Femur (tissue), 1 donor: ENCODE measurements around the gene FAM241A.

ENCODE experiments used
- DNase-seq: peaks from one replicate; pipeline ENCODE4 v3.0.0-alpha.2; 2017

FAM241A gene

DNA sequence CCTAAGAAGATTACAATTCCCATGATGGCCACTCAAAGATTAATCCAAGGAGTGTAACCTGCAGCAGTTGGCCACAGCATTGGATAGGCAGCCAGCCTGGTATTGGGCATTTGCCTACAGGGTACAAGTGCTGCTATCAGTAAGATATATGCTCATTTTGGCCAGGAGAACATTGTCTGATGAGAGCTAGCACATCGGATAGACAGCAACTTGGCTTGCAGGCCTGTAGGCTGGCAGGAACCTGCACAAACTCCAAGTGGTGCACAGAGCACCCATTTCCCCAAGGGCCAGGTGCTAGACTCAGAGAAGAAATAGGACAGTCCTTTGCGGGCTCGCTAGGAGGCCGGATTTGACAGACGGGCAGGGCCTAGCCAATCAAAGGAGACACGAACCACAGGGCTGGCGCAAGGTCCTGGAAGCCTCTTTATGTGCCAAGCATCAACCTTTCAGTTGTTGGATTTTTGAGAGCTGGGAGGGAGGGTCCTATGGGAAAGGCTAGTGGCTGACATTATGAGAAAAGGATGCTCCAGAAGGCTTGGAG is 74.6 kb downstream of the FAM241A start:
- no peak for DNase-seq

- DNase-seq = no peak
Observed at GRCh38 chr4:112222219-112222955, 77.1 kb downstream of the FAM241A start.

DNA sequence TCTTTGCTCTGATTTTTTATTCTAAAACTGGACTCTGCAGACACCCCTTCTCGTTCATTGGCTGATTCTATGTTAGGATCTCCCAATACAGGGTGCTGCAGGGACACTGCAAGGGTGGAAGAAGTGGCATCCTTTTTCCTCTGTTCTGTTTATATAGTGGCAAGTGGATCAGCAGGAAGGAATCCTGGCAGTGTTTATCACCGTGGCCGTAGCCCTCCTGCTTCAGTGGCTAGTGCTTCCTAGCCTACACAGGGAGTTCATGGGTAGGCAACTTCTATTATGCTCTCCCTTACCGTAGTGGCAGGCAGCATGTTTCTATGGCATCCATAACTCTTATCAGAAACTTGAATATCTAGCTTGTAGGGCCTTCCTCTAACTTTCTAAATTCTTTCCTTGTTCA is 79.9 kb downstream of the FAM241A start:
- no peak for DNase-seq

DNA sequence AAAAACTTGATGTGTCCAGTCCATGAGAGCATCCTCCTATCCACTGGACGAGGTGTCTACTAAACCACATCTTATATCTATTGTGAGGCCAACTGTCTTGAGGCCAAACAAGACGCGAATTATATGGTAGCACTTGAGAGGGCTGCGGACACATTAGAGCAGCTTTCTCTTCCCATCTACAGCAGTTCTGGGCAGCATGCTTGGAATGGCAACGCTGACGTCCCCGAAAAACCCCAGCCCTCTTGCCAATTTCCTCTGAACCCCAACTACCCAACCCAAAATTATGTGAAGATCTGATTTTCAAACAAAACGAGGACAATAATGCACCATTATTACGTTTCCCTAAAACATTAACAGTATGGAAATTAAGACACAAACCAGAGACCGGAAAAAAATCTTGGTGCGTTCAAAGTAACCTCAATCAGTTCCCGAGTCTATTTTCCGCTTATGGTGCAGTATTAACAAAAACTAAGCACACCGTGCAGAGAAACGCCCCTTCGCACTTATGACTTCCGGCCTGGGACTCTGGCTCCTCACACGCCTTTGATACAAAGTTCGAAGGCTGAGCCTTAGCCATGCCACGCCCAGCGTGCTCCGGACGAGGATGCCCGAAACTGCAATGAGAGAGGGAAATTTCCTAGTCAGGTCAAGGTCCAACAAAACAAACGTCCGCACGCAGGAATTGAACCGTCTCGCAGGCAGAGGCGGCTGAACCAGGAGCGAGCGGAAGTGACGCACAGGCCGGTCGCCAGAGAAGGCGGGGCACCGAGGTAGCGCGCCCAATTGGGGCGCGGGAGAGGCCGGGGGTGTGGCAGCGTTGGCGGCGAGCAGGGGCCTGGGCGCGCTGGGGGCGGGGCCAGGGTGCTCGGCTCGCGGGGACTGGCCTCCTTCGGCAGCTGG is 85.9 kb downstream of the FAM241A start:
- DNase-seq = peak; percentile 99

DNA sequence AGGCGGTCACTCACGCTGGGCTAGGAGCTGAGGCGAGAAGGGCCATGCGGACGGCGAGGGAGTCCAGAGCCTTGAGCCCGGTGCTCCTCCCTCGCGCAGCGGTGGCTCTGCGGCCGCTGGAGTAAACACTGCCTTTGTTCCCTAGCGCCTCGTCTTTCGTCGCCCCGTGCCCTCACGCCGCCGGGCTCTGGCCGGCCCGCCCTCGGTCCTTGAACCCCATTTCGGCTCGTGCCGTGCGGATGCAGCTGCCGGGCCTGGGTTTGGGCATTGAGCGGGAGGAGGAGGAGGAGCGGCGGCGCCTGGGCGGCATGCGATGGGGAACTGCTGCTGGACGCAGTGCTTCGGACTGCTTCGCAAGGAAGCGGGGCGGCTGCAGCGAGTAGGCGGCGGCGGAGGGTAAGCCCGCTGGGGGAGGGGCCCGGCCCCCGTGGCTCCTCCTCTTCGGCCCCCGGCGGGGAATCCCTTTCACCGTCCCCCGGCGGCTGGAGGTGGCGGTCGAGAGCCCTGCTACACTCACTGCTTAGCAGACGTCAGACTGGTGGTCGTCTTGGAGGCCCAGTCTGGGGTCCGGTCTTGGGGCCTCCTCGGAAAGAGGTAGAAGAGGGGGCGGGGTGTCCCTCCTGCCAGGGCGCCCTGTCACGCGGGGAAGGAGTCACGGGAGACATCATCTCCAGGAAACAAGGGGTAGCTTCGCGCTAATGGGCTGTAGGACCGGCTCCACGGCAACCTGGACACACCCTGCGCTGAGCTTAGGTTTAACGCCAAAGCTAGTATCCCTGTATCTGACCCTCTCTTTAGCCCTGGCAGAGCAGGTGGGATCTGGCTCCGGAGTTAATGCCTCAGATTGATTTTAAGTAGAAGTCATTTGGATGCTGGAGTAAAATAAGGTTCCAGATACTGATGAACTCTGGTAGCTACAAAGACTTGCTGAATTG is 86.8 kb downstream of the FAM241A start, which contains the start of gene AP1AR:
TSS of gene AP1AR (plus strand) at position 9 of the 935 bp plus-strand sequence. CDS start at position 314, 305 bp downstream.
- DNase-seq = peak; percentile 92

DNA sequence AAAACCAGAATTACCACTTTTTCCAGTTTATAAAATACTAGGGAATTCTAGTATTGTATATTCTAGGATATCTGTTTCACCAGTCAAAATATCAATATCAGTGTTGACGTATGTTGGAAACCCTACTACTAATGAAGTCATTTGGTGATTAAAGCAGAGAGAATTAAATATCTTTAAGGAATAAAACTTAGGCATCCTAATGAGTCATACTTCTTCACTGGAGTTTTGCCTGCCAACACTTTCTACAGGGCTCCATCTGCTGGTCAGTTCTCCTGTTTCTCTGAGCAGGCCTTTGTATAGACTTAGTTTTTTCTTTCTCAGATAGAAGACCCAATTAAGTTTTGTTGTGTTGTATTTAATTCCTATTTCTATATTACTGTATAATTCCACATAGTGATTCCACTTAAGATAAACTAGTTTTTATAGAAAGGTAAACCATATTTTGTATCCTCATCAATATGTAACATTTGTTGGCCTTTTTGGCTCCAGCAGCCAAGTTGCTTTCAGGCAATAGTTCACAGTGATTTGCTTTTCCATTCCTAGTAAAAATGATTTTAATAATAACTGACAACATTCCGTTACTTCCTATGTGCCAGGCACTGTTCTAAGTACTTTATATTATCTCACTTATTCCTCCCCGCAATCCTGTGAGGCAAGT is 89.8 kb downstream of the FAM241A start:
- peak; percentile 71 for DNase-seq

GRCh38 chr4:112236040-112236439 is 90.8 kb downstream of the FAM241A start:
- no peak for DNase-seq

DNA sequence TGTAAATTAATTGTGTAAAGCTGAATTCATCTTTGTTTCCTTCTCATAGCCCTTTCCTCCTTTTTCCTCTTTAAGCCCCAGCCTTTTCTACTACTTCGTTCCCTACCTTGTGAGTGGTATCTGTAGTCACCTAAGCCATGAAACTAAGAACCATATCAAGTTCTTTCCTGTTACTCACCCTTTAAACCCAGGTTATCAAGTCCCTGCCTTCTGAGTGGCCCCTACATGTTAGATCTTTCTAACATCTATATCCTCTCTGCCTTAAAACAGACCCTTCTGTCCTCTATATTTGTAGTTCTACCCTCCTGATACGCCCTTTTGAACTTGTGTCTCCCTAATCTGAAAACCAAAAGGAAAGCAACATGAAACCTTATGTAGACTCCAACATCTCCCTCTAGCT is 93.6 kb downstream of the FAM241A start:
- no peak for DNase-seq
